Forelimb muscle (tissue), 1 donor: ENCODE results near the gene GLIS1. TPM values are rescaled to one million over a fixed set of nuclear protein-coding genes. Genes with fewer than 3 reads are reported as not detected.

Source experiments
- DNase-seq: peaks from one replicate; pipeline ENCODE4 v3.0.0-alpha.2; 2013; ENCODE audit warnings: low read depth
- polyA plus RNA-seq: library from polyadenylated mRNA; unstranded; fragments of 120-200 nt; gene quantifications from one replicate; pipeline ENCODE4 v1.2.1, GENCODE V29; 2013; ENCODE audit not compliant: insufficient read length

Gene GLIS1
- polyA plus RNA-seq, 1 donor: 0.06 TPM

DNA sequence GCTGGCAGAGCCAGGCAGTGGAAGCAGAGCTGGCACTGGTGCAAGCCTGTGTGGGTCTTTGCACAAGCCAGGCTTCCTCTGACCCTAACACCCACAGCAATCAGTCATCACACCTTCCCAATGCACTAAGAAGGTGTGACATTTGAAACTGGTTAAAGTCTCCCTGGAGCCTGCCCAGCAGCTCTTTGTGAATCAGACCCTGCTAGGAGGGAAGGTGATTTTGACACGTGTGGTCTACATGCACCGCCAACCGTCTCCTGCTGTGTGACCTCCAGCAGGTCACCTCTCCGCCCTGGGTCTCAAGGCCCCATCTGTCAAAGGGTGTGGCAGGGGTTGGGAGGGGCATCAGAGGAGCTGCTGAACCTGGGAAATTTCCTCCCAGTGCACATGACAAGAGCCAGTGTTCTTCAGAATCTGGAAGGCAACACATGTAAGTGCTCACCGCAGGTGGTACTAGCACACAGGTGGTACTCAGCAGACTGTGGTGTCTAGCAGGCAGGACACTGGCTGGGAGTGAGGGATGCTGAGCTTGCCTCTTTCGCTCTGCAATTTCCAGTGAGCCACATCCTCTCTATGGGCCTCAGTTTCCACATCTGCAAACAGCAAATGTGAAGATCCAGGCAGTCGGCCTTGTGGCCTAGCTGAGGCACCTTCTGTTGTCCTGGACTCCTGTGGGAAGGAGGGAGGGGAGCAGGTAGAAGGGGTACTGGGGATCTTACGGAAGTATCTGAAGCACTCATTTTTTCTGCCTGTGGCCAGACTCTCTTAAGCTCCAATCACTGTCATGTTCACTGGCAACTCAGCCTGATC, 156.5 kb downstream of the GLIS1 start:
- no peak for DNase-seq

- no peak for DNase-seq
Measured at GRCh38 chr1:53581476-53581875, 157.5 kb downstream of the GLIS1 start.

GRCh38 chr1:53580739-53581475, 158.1 kb downstream of the GLIS1 start:
- no peak for DNase-seq

DNA sequence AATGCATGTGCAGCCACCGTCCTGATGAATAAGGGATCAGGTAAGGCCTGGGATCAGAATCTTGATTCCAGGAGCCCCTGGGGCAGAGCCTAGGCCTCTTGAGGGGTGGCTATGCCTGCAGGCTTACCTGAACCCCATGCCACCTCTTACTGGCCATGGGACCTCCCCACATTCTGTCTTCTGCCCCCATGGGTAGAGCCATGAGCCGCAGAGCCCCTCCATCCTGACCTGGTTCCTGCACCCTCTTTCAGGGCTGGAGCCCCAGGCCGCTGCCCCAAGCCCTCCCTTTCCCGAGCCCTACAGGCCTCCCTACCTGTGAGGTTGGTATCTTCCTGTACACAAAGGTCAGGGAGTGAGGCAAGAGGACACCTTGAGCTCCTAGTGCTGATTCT, 159.0 kb downstream of the GLIS1 start:
- no peak for DNase-seq

DNA sequence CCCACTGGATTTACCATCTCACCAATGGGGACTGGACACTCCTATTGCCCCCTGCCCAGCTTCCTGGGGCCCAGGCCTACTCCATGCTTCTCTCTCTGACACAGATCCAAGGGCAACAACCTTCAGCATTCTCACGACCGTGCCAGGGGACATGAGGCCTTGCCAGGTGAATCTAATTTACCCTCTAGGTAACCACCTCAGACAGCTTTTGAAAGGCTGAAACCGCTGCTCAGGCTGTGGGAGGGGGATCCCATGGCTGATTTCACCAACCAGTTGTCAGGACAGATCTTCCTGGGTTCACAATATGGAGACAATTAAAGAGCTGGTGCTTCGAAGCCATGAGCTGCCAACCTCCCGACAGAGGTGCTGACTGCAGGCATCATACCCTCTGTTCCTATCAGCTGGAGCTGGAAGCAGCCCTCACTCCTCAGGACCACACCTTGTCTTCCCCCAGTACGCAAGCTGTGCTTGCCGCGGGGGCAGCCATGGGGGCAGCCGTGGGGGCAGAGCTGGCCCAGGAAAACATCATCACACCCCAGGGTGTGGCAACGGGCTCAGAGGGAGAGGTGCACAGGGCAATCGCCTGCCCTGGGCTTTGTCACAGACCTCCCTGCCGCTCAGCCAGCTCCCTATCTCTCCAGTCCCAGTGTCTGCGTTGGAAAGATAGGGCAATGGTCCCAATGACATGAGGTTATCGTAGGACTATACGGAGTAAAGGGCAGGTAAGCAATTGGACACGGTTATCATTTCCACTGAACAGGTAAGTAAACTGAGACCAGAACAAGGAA, 159.5 kb downstream of the GLIS1 start:
- DNase-seq: no peak

DNA sequence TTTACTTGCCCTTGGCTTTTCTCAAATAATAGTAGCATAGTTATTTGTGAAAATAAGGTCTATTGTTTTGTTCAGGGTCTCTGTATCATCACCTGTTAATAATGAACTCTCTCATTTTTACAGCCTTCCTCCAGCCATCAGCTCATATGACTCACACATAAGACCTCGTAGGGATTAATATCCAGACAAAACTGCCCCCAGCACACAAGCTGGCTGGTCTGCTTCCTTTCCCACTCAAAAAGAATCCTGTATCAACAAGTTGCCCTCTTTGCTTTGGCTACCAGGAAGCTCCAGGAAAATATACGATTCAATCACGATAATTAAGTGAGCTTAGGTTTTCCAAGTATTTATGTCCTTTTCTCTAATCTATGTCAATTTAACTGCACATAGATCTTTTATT, 160.6 kb downstream of the GLIS1 start:
- no peak for DNase-seq

GRCh38 chr1:53577761-53578100, 161.2 kb downstream of the GLIS1 start:
- no peak for DNase-seq

DNA sequence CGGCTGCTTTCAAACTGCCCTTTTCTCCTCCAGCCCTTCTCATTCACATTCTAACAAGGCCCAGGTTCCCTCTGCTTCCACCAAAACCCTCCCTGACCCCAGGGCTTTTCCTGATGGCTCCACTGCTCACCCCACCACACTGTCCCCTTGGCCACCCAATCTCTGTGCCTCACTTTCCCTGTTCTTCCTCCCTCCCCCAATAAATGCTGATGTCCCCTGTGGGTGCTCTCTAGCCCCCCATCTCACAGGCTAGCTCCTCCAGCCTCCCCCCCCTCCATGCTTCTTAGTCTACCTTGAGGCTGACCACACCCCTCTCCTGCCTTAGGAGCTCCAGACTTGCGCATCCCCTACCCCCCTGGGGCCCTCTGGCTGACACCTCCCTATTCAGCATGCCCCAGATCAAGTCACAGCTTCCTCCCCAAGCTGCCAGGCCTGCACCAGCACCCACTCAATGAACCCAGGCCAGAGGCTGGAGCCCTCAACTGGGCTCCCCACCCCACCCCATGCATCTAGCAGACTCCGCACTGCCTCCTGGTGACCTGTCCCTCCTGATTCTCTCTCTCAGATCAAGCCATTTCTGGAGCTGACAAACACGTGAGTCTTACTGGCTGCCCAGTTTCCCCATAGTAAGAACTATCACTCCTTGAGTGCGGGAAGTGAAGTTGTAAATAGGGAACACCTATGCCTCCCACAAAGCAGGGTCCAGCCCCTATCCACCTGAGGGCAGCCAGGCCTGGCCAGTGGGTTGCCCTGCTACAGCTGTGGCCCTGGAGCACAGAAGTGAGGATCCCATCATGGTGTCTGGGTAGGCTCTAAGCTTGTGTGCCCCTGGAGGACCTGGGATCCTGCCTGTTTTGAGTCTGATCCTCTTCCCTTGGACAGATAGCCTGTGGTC, 161.9 kb downstream of the GLIS1 start:
- DNase-seq: no peak

DNA sequence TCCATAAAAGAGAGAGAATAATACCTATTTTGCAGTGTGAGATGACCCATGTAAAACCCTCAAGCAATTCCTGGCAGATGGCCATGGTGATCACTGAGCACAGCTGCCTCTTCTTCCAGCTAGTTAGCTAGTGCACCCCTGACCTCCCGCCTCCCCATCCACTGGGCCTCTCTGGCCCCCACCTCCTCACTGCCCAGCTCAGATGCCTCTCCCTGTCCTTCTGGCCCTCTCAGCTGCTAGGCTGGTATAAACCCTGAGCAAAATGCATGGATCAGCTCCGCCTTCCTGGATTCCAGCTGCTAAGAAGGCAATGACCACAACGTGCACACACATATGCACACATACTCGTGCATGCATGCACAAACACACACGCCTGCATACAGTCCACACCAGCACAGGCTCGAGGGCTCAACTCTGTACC, 162.6 kb downstream of the GLIS1 start:
- no peak for DNase-seq

GRCh38 chr1:53575955-53576320, 163.0 kb downstream of the GLIS1 start:
- no peak for DNase-seq

DNA sequence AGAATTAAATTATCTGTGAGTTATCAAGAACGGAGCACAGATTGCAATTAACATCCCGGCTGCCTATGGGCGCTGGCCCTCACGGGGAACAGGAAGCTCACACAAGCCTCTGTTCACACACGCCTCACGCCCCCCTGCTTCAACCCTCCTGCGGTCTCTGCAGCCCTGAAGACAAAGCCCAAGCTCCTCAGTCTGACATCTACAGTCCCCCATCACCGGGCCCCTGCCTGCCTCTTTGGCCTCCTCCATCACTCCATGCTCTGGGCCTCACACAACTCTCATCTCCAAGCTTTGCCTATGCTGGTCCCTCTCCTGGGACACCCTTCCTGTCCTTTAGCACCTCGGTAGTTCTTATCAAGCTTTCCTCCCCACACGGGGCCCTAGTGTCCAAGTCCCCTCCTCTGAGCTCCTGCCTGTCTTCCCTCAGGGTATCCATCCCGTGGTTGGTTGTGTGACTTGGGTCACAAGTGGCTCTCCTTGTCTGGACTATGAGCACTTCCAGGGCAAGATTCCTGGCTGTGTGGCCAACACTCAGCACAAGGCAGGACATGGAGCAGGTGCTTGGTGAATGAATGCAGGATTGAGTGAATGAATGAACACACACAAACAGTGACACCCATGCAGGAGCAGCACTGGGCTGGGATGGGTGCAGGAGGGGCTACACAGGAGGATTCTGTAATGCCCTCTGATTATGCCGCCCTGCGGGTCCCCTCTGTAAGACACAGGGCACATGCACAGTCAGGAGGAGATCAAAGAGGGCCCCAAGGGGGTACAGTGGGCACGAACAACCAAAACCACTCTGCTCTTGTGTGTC, 163.6 kb downstream of the GLIS1 start:
- no peak for DNase-seq

DNA sequence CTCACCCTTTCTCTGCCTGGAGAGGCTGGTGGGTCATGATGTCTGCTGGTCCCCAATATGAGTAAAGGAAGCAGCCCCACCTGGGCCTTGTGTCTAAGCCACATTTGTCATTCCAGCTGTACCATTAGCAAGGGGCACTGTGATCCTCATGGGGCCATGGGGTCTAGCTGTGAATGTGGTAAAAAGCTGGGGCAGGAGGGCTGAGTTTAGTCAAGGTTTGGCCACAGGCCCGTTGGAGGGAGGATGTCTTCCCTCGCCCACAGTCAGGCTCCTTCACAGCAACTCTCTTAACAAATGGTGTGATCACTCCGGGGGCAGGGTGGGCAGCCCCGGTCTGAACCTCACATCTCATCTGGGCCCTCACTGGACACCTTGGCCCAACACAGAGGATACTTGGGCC, 164.3 kb downstream of the GLIS1 start:
- no peak for DNase-seq

GRCh38 chr1:53573931-53574330, 165.0 kb downstream of the GLIS1 start:
- no peak for DNase-seq

DNA sequence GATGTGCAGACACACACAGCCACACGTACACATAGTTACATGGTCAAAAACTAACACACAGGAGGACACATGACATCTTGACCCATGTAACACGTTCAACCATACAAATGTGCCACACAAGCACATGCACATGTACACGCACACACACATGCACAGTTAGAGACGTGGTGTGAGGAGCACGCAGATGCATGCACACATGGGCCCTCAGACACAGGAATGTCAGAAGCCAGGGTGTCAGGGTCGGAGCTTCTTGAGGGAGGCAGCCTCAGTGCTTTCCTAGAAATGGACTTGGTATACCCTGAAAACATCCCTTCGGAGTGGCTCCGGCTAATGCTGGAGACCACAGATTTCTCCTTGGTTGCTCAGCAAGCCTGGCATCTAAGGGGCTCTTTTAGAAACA, 165.4 kb downstream of the GLIS1 start:
- no peak for DNase-seq

- DNase-seq: no peak
Measured at GRCh38 chr1:53572815-53573173, 166.2 kb downstream of the GLIS1 start.

- no peak for DNase-seq
Measured at GRCh38 chr1:53572065-53572814, 166.7 kb downstream of the GLIS1 start.

DNA sequence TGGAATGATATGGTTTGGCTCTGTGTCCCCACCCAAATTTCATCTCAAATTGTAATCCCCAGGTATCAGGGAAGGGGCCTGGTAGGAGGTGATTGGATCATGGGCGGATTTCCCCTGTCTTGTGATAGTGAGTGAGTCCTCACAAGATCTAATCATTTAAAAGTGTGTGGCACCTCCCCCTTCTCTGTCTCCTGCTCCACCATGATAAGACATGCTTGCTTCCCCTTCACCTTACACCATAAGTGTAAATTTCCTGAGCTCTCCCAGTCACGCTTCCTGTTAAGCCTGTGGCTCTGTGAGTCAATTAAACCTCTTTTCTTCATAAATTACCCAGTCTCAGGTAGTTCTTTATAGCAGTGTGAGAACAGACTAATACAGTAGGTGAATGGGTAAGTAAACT, 170.4 kb downstream of the GLIS1 start:
- no peak for DNase-seq

GRCh38 chr1:53567851-53568250, 171.1 kb downstream of the GLIS1 start:
- no peak for DNase-seq

GRCh38 chr1:53567450-53567849, 171.5 kb downstream of the GLIS1 start:
- DNase-seq: no peak

GRCh38 chr1:53563611-53564010, 175.4 kb downstream of the GLIS1 start:
- DNase-seq: no peak
